IMR-90 (cell line): ENCODE measurements around the gene HIPK1. TPM values are rescaled to one million over a fixed set of nuclear protein-coding genes. Genes with fewer than 3 reads are reported as not detected.

Experiments
- ATAC-seq: fragments of 200-7000 bp; cut with Tn5 transposase; 2 replicates; pipeline ENCODE4 v1.9.1; 2020; ENCODE audit warnings: low read depth, mild to moderate bottlenecking, moderate library complexity
- BruUV-seq: library from RNA; stranded (reverse); fragments of 400-500 nt; replicated peaks from 2 replicates; lab custom pipeline; 2021; lab: Mats Ljungman, UMichigan
- CTCF ChIA-PET: fragments of 300-600 bp; formaldehyde crosslinking; extraction: SDS; loops from one replicate; lab custom pipeline; 2021; ENCODE audit warnings: antibody characterized with exemption; lab: Yijun Ruan, JAX
- POLR2A ChIA-PET: fragments of 300-600 bp; sonication (Branson Sonifier 250); formaldehyde crosslinking; loops from one replicate; lab custom pipeline; 2022; ENCODE audit warnings: antibody characterized with exemption; ENCODE audit not compliant: unreplicated experiment; lab: Charles Lee
- DNase-seq: peaks from one replicate; pipeline ENCODE4 v3.0.0; 2013
- H2AFZ ChIP-seq: replicated peaks from 2 replicates; pipeline ENCODE3; 2013; ENCODE audit warnings: low read length, mild to moderate bottlenecking; ENCODE audit not compliant: poor library complexity
- H2AK5ac ChIP-seq: 2 replicates; pipeline ENCODE4 v1.6.1; 2013; ENCODE audit warnings: low read depth, low read length, inconsistent platforms
- H2AK9ac ChIP-seq: replicated peaks from 2 replicates; pipeline ENCODE3; 2013; ENCODE audit warnings: mild to moderate bottlenecking, low read depth, low read length, moderate library complexity; ENCODE audit not compliant: poor library complexity
- H2BK120ac ChIP-seq: 2 replicates; pipeline ENCODE4 v1.6.1; 2013; ENCODE audit warnings: low read depth, low read length, inconsistent platforms
- H2BK15ac ChIP-seq: 3 replicates; pipeline ENCODE4 v1.6.1; 2013; ENCODE audit warnings: low read depth, low read length, inconsistent platforms
- H2BK20ac ChIP-seq: 2 replicates; pipeline ENCODE4 v1.6.1; 2013; ENCODE audit warnings: low read depth, mild to moderate bottlenecking, inconsistent platforms, low read length, moderate library complexity
- H2BK5ac ChIP-seq: 2 replicates; pipeline ENCODE4 v1.6.1; 2013; ENCODE audit warnings: mild to moderate bottlenecking, low read depth, low read length, inconsistent platforms; ENCODE audit not compliant: poor library complexity, severe bottlenecking
- H3K14ac ChIP-seq: replicated peaks from 2 replicates; pipeline ENCODE4 v1.6.1; 2013; ENCODE audit warnings: low read depth, low read length, inconsistent platforms
- H3K18ac ChIP-seq: 2 replicates; pipeline ENCODE4 v1.6.1; 2013; ENCODE audit warnings: low read depth, low read length, control low read depth
- H3K23ac ChIP-seq: 2 replicates; pipeline ENCODE4 v1.6.1; 2013; ENCODE audit warnings: low read depth, low read length, inconsistent platforms
- H3K27ac ChIP-seq: 2 replicates; pipeline ENCODE4 v1.5.1; 2013; ENCODE audit warnings: mild to moderate bottlenecking, control low read depth, low read length; ENCODE audit not compliant: insufficient read depth
- H3K27me3 ChIP-seq: 2 replicates; pipeline ENCODE4 v1.6.1; 2013; ENCODE audit warnings: low read length; ENCODE audit not compliant: control insufficient read depth, insufficient read depth
- H3K36me3 ChIP-seq: 2 replicates; pipeline ENCODE4 v1.6.1; 2013; ENCODE audit warnings: low read length, mixed read lengths; ENCODE audit not compliant: control insufficient read depth, insufficient read depth
- H3K4ac ChIP-seq: 2 replicates; pipeline ENCODE4 v1.6.1; 2013; ENCODE audit warnings: low read depth, low read length, inconsistent platforms
- H3K4me1 ChIP-seq: 2 replicates; pipeline ENCODE4 v1.6.1; 2013; ENCODE audit warnings: low read length, mixed read lengths; ENCODE audit not compliant: control insufficient read depth, insufficient read depth
- H3K4me2 ChIP-seq: 2 replicates; pipeline ENCODE4 v1.6.1; 2013; ENCODE audit warnings: low read depth, mild to moderate bottlenecking, control low read depth, low read length, moderate library complexity
- H3K4me3 ChIP-seq: 2 replicates; pipeline ENCODE4 v1.5.1; 2013; ENCODE audit warnings: low read depth, mild to moderate bottlenecking, control low read depth, low read length, moderate library complexity; ENCODE audit not compliant: insufficient read depth
- H3K56ac ChIP-seq: 2 replicates; pipeline ENCODE4 v1.6.1; 2013; ENCODE audit warnings: low read length, inconsistent platforms; ENCODE audit not compliant: insufficient read depth; ENCODE audit errors: extremely low read depth
- H3K79me1 ChIP-seq, 2 experiments: 2 replicates each; pipeline ENCODE4 v1.6.1; 2013; ENCODE audit warnings: low read length in 2 of 2, inconsistent platforms in 1 of 2, low read depth in 1 of 2
- H3K9ac ChIP-seq: 2 replicates; pipeline ENCODE4 v1.6.1; 2013; ENCODE audit warnings: low read depth, low read length, control low read depth
- H3K9me1 ChIP-seq: 2 replicates; pipeline ENCODE4 v1.6.1; 2013; ENCODE audit warnings: low read length, inconsistent platforms; ENCODE audit not compliant: insufficient read depth
- H3K9me3 ChIP-seq: 2 replicates; pipeline ENCODE4 v1.6.1; 2013; ENCODE audit warnings: low read length; ENCODE audit not compliant: control insufficient read depth, insufficient read depth
- H4K20me1 ChIP-seq: 2 replicates; pipeline ENCODE4 v1.6.1; 2013; ENCODE audit warnings: low read length, inconsistent platforms; ENCODE audit not compliant: insufficient read depth
- H4K5ac ChIP-seq: 2 replicates; pipeline ENCODE4 v1.6.1; 2013; ENCODE audit warnings: mild to moderate bottlenecking, low read depth, low read length, control low read depth
- H4K8ac ChIP-seq, 2 experiments: 2 replicates each; pipeline ENCODE4 v1.6.1; 2013; ENCODE audit warnings: low read depth in 2 of 2, low read length in 2 of 2, control low read depth in 1 of 2, inconsistent platforms in 1 of 2
- H4K91ac ChIP-seq: 2 replicates; pipeline ENCODE4 v1.6.1; 2013; ENCODE audit warnings: low read depth, low read length, inconsistent platforms; ENCODE audit not compliant: insufficient read depth
- POLR2A ChIP-seq: IDR thresholded peaks from 2 replicates; pipeline ENCODE4 v1.6.1; 2012; ENCODE audit warnings: mild to moderate bottlenecking, low read depth, low read length
- WGBS, 2 experiments: methylation state at CpG; one replicate each; pipeline versions ENCODE4 v1.1.5 to v1.1.7; 2013; ENCODE audit warnings: missing lambda C conversion rate in 2 of 2; ENCODE audit not compliant: insufficient read length in 1 of 2; ENCODE audit errors: extremely low coverage in 2 of 2; 5-methylcytosine and 5-hydroxymethylcytosine counted together
- dilution Hi-C: fragments of 300-500 bp; cut with HindIII; formaldehyde crosslinking; loops from one replicate; pipeline ENCODE4 v1.14.3; 2018; ENCODE audit warnings: low sequenced_read_pairs; ENCODE audit not compliant: unreplicated experiment
- in situ Hi-C: fragments of 300-500 bp; cut with MboI; formaldehyde crosslinking; loops from 3 replicates; pipeline ENCODE4 v1.14.3; 2019; ENCODE audit warnings: low sequenced_read_pairs, inconsistent platforms, mixed read lengths
- intact Hi-C: fragments of 100-400 bp; cut with micrococcal nuclease; formaldehyde crosslinking; loops from 2 replicates; pipeline ENCODE4 v1.10.0; 2022
- polyA plus RNA-seq, 3 experiments: library from polyadenylated mRNA; depleted of rRNA; stranded (reverse); fragments of >200 nt; gene quantifications; 2 replicates each; pipeline ENCODE4 v1.2.3, GENCODE V29; 2012; ENCODE audit warnings: low replicate concordance in 1 of 3
- total RNA-seq: library from RNA; depleted of rRNA; stranded (reverse); fragments of >200 nt; gene quantifications from 2 replicates; pipeline ENCODE4 v1.2.3, GENCODE V29; 2012
- TF ChIP-seq, protein P1 (sequence below): fragments of 150-350 bp; IDR thresholded peaks from 2 replicates; pipeline ENCODE4 v1.6.1; 2016; ENCODE audit warnings: low read depth, mild to moderate bottlenecking, low read length, moderate library complexity, borderline replicate concordance

Gene HIPK1
- total and polyA plus RNA-seq, 2 of the 4 experiments (the other 2 are of a cell fraction), result 15.3 to 33.9 TPM

DNA sequence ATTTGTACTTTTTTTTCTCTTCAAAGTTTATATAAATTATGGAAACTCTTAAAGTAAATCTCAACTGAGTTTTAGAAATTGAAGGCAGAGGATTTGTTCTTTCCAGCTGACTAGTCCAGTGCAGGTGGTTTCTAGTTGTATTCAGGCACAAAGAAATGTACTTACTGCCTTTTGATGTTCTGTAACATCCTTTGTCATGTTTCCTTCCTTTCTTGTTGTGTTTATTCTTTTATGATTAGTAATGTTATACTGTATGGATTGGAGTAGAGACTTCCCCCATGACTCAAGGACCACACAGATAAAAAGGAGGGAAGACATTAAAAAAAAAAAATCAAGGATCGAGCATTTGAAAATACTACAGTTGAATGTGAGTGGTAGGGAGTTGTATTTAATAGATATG is 8.0 kb downstream of the HIPK1 start:
- Histone ChIP-seq H3K56ac (no peak overlapping the region), H3K36me3 (peaks cover 12% of the 10 kb centered on the region), H2AFZ (no peak overlapping the region), H3K9ac (no peak overlapping the region), H3K23ac (no peak overlapping the region), H2BK120ac (no peak overlapping the region), H3K27me3 (no peaks in the 10 kb centered on the region), H2AK9ac (no peak overlapping the region), H4K20me1 (peaks cover 60% of the 10 kb centered on the region), H3K4me2 (no peak overlapping the region), H3K9me1 (peaks cover 15% of the 10 kb centered on the region), H3K27ac (no peak overlapping the region), H3K4me3 (no peak overlapping the region), H3K4ac (no peak overlapping the region), H3K79me1 (peaks cover 21 to 66% of the 10 kb centered on the region in 2 experiments), H2BK20ac (no peak overlapping the region), H4K8ac (no peak overlapping the region), H4K91ac (no peak overlapping the region), H2AK5ac (no peak overlapping the region), H3K9me3 (no peaks in the 10 kb centered on the region), H3K14ac (no peak overlapping the region), H3K18ac (no peak overlapping the region), H2BK5ac (no peak overlapping the region), H2BK15ac (no peak overlapping the region), H4K5ac (no peak overlapping the region), H3K4me1 (peaks cover 2% of the 10 kb centered on the region; the same call in 1 of the 2 replicates)
- intact Hi-C loops (loop anchor here (10.0 kb wide), 1 partner anchor 792 kb away; no protein-coding TSS in a partner anchor), in situ Hi-C loops (no loop called here), dilution Hi-C loops (no loop called here)
- ChIA-PET POLR2A (no interaction called here), CTCF (interaction anchor here (1.4 kb wide), 1 partner anchor 12 kb away, joined by 3 read pairs; no protein-coding TSS in a partner anchor)
- DNase-seq (peak; percentile 58), ATAC-seq (peak; percentile 66)
- no CpG with 5 or more reads among the region's 1 CpG for WGBS, 2 experiments
- no TSS peak for BruUV-seq
- TF ChIP-seq, protein P1, sequence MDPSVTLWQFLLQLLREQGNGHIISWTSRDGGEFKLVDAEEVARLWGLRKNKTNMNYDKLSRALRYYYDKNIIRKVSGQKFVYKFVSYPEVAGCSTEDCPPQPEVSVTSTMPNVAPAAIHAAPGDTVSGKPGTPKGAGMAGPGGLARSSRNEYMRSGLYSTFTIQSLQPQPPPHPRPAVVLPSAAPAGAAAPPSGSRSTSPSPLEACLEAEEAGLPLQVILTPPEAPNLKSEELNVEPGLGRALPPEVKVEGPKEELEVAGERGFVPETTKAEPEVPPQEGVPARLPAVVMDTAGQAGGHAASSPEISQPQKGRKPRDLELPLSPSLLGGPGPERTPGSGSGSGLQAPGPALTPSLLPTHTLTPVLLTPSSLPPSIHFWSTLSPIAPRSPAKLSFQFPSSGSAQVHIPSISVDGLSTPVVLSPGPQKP, result no peak
- no peak for TF ChIP-seq POLR2A
